Activated T-cell treated with anti-CD3 and anti-CD28 coated beads, Interleukin-2, amount 50 U/mL, for 72 hours (primary cell): Measurements from ENCODE around the gene PREB. TPM values are rescaled to one million over a fixed set of nuclear protein-coding genes. Genes with fewer than 3 reads are reported as not detected.
"Not testable (repeated sequence)": the region's sequence is repeated elsewhere in the genome, so short reads cannot be mapped to it uniquely, and the experiment has no call there.

ENCODE experiments used
- ATAC-seq, 2 donors: fragments of 150-1000 bp; cut with Tn5 transposase; replicated peaks in 1 of 2; 2 replicates each; pipeline ENCODE4 v1.10.0; 2021; ENCODE audit warnings: moderate library complexity in 2 of 2, mild to moderate bottlenecking in 1 of 2
- DNase-seq, 2 donors: peaks; one replicate each; pipeline ENCODE4 v3.0.0; 2021 to 2022; ENCODE audit warnings: mixed read lengths in 1 of 2
- H3K27ac Mint-ChIP-seq: one replicate; pipeline ENCODE4 v1.8.0; 2022; ENCODE audit warnings: mild to moderate bottlenecking, moderate library complexity, mixed read lengths
- H3K27me3 Mint-ChIP-seq: one replicate; pipeline ENCODE4 v1.8.0; 2022; ENCODE audit warnings: low read depth, mixed read lengths
- H3K36me3 Mint-ChIP-seq, 2 donors: one replicate each; pipeline ENCODE4 v1.8.0; 2022; ENCODE audit warnings: mixed read lengths in 2 of 2, mild to moderate bottlenecking in 1 of 2; ENCODE audit not compliant: insufficient read depth in 2 of 2
- H3K4me1 Mint-ChIP-seq: one replicate; pipeline ENCODE4 v1.8.0; 2022; ENCODE audit warnings: low read depth, mixed read lengths
- H3K4me3 Mint-ChIP-seq, 2 donors: one replicate each; pipeline ENCODE4 v1.8.0; 2022; ENCODE audit warnings: mild to moderate bottlenecking in 2 of 2, mixed read lengths in 2 of 2, moderate library complexity in 2 of 2
- H3K9me3 Mint-ChIP-seq, 2 donors: one replicate each; pipeline ENCODE4 v1.8.0; 2022; ENCODE audit warnings: mixed read lengths in 2 of 2
- total RNA-seq, 2 donors: library from RNA; stranded (reverse); gene quantifications; one replicate each; pipeline ENCODE4 v1.2.3, GENCODE V29; 2022

Gene PREB, protein sequence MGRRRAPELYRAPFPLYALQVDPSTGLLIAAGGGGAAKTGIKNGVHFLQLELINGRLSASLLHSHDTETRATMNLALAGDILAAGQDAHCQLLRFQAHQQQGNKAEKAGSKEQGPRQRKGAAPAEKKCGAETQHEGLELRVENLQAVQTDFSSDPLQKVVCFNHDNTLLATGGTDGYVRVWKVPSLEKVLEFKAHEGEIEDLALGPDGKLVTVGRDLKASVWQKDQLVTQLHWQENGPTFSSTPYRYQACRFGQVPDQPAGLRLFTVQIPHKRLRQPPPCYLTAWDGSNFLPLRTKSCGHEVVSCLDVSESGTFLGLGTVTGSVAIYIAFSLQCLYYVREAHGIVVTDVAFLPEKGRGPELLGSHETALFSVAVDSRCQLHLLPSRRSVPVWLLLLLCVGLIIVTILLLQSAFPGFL
- 10 to 100 TPM; 35.5 to 41.1 TPM for total RNA-seq

- peak; percentile 94 to 96 for ATAC-seq
- Mint-ChIP-seq H3K4me3 (peak within 1 kb of the TSS; percentile 95 to 97), H3K9me3 (no peaks in the 10 kb centered on the region), H3K27ac (peak within 1 kb of the TSS; percentile 98), H3K4me1 (peaks cover 20% of the 10 kb centered on the region), H3K36me3 (peaks cover 2 to 6% of the 10 kb centered on the region in 2 donors), H3K27me3 (no peaks in the 10 kb centered on the region)
- DNase-seq = peak; percentile 99 to 100
Observed at GRCh38 chr2:27133905-27134780, at the start of gene PREB. TSS of gene PREB (minus strand) at chr2:27134636. CDS start at chr2:27134421, 215 bp downstream.

GRCh38 chr2:27184115-27184514 is 49.7 kb upstream of the PREB start:
- ATAC-seq (no peak), DNase-seq (no peak)
- Mint-ChIP-seq H3K4me3 (no peak overlapping the region), H3K27me3 (peaks cover 50% of the 10 kb centered on the region), H3K4me1 (no peaks in the 10 kb centered on the region), H3K36me3 (no peaks in the 10 kb centered on the region), H3K9me3 (no peaks in the 10 kb centered on the region), H3K27ac (no peak overlapping the region)

GRCh38 chr2:27182346-27182745 is 47.9 kb upstream of the PREB start:
- no peak overlapping the region for H3K27ac Mint-ChIP-seq
- H3K36me3 Mint-ChIP-seq = no peaks in the 10 kb centered on the region
- H3K9me3 Mint-ChIP-seq = no peaks in the 10 kb centered on the region
- ATAC-seq (no peak), DNase-seq (no peak)
- H3K4me3 Mint-ChIP-seq = no peak overlapping the region
- H3K27me3 Mint-ChIP-seq = peaks cover 52% of the 10 kb centered on the region
- H3K4me1 Mint-ChIP-seq = no peaks in the 10 kb centered on the region

- H3K4me1 Mint-ChIP-seq = no peaks in the 10 kb centered on the region
- H3K9me3 Mint-ChIP-seq = no peaks in the 10 kb centered on the region
- DNase-seq = no peak
- ATAC-seq = no peak
- H3K27me3 Mint-ChIP-seq = peaks cover 39% of the 10 kb centered on the region
- H3K4me3 Mint-ChIP-seq = no peak overlapping the region
- no peaks in the 10 kb centered on the region for H3K36me3 Mint-ChIP-seq
- no peak overlapping the region for H3K27ac Mint-ChIP-seq
Observed at GRCh38 chr2:27179344-27180000, 45.0 kb upstream of the PREB start.

GRCh38 chr2:27178469-27178868 is 44.0 kb upstream of the PREB start:
- no peaks in the 10 kb centered on the region for H3K9me3 Mint-ChIP-seq

GRCh38 chr2:27177441-27178351 is 43.3 kb upstream of the PREB start:
- H3K4me3 Mint-ChIP-seq = no peak overlapping the region
- H3K4me1 Mint-ChIP-seq = no peaks in the 10 kb centered on the region
- DNase-seq (no peak), ATAC-seq (no peak)
- no peak overlapping the region for H3K27ac Mint-ChIP-seq
- H3K27me3 Mint-ChIP-seq = peaks cover 29% of the 10 kb centered on the region
- no peaks in the 10 kb centered on the region for H3K9me3 Mint-ChIP-seq
- no peaks in the 10 kb centered on the region for H3K36me3 Mint-ChIP-seq

More at GRCh38 chr2:27178469-27178868, 44.0 kb upstream of the PREB start:
- Mint-ChIP-seq H3K36me3 (no peaks in the 10 kb centered on the region), H3K27me3 (peaks cover 29% of the 10 kb centered on the region), H3K4me3 (no peak overlapping the region), H3K4me1 (no peaks in the 10 kb centered on the region), H3K27ac (no peak overlapping the region)
- DNase-seq (no peak), ATAC-seq (no peak)

DNA sequence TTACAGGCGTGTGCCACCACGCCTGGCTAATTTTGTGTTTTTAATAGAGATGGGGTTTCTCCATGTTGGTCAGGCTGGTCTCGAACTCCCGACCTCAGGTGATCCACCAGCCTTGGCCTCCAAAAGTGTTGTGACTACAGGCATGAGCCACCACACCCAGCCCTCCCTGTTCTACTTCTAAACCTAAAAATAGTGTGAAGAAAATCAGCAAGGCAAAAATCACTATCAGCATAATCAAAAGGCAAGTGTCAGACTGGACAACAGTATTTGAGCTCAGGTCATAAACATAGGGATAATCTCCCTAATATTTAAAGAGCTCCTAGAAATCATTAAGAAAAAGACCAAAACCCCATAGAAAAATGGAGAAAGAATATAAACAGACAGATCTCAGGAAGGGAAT is 41.3 kb upstream of the PREB start:
- not testable (repeated sequence) for H3K36me3 Mint-ChIP-seq, ATAC-seq, DNase-seq, H3K9me3 Mint-ChIP-seq, H3K27ac Mint-ChIP-seq, H3K4me3 Mint-ChIP-seq, H3K4me1 Mint-ChIP-seq
- peaks cover 21% of the 10 kb centered on the region for H3K27me3 Mint-ChIP-seq

DNA sequence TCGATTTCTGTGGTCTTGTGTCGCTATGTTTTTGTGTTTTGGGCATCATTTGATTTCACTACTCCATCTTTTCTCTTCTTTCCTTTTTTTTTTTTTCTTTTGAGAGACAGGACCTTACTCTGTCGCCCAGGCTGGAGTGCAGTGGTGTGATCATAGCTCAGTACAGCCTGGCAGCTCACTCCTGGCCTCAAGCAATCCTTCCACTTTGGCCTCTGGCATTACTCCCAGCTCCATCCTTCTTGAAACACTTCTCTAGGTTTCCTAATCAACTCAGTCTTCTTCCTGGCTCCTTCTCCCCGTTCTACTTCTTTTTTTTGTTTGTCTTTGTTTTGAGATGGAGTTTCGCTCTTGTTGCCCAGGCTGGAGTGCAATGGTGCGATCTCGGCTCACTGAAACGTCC is 40.9 kb upstream of the PREB start:
- ATAC-seq = no peak
- Mint-ChIP-seq H3K4me3 (no peak overlapping the region), H3K36me3 (no peaks in the 10 kb centered on the region), H3K27me3 (peaks cover 22% of the 10 kb centered on the region), H3K27ac (no peak overlapping the region), H3K4me1 (no peaks in the 10 kb centered on the region), H3K9me3 (no peaks in the 10 kb centered on the region)
- no peak for DNase-seq

DNA sequence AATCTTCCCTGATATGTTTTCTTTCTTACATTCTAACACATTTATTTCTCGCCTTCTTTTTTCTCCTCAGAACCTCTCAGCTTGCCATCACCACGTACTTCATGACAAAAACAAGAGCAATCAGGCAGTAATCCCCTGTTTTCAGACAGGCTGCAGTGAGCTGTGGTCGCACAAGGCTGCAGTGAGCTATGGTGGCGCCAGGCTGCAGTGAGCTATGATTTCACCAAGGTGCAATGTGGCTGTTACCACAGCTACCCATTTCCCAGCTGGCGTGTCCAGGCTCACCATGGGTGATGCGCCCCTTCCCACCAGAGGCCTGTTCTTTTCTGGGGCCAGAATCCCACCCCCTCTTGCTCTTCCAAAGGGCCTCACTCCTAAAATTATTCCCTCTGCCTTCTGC is 40.2 kb upstream of the PREB start:
- peaks cover 22% of the 10 kb centered on the region for H3K27me3 Mint-ChIP-seq
- ATAC-seq (no peak), DNase-seq (no peak)
- H3K4me3 Mint-ChIP-seq = no peak overlapping the region
- H3K9me3 Mint-ChIP-seq = no peaks in the 10 kb centered on the region
- H3K27ac Mint-ChIP-seq = no peak overlapping the region
- H3K4me1 Mint-ChIP-seq = no peaks in the 10 kb centered on the region
- H3K36me3 Mint-ChIP-seq = no peaks in the 10 kb centered on the region

DNA sequence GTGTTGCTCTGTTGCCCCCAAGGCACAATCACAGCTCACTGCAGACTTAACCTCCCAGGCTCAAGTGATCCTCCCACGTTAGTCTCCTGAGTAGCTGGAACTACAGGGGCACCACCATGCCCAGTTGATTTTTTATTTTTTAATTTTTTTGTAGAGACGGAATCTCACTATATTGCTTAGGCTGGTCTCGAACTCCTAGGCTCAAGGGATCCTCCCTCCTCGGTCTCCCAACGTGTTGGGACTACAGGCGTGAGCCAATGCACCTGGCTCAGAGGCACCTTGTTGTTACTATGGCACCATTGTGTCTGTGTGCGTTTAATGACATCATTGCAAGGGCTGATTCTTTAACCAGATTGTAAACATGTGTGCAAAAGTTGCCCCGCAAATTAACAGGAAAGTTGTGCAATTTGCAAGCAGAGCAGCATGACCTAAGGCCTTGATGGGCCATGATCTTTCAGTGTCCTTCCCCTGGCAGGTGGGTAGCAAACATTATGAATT is 37.0 kb upstream of the PREB start:
- Mint-ChIP-seq H3K27ac (no peak overlapping the region), H3K27me3 (peaks cover 17% of the 10 kb centered on the region), H3K36me3 (no peaks in the 10 kb centered on the region), H3K4me1 (no peaks in the 10 kb centered on the region), H3K4me3 (no peak overlapping the region), H3K9me3 (no peaks in the 10 kb centered on the region)
- DNase-seq (no peak), ATAC-seq (no peak)

GRCh38 chr2:27170581-27171337 is 36.3 kb upstream of the PREB start:
- Mint-ChIP-seq H3K4me1 (no peaks in the 10 kb centered on the region), H3K4me3 (no peak overlapping the region), H3K27me3 (peaks cover 17% of the 10 kb centered on the region), H3K27ac (no peak overlapping the region), H3K9me3 (no peaks in the 10 kb centered on the region), H3K36me3 (no peaks in the 10 kb centered on the region)
- DNase-seq (no peak), ATAC-seq (no peak)
